ENCODE results near the gene MEIS2. TPM values are rescaled to one million over a fixed set of nuclear protein-coding genes. Genes with fewer than 3 reads are reported as not detected.
A peak's percentile ranks its signal among the peaks of the same experiment; 100 is the strongest.

The MEIS2 gene
- polyA plus RNA-seq, 4 donors: 123 to 164 (median 145) TPM

DNA sequence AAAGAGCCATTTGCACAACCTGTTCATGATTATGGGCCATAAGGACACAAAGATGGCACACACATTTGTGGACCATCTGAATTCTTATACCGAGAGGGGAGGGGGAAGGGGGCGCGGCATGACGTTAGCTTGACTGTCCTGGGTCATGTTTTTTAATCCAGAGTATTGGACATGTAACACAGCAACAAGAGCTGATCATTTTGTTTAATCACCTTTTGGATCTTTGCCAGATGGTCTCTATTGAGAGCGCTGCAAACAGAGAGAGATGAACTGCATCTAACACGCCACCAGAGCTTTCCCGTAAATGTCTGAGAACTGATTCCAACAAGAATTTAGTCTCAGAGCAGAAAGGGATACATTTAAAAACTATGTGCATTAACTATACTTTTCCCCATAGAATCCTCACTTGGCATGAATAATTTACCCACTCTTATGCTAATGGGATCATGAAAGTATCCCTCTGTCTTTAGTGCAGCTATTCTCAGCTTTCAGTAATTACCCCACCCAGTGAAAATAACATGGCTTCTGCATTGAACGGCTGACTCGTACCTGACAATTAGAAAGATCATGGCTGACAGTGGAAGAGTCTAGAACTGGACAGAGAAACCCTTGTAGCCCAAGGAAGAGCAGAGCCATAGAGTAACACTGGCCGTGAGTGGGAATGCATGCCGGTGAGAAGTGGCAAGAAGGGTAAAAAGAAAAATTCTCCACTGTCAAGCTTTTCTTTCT is 22.6 kb downstream of the MEIS2 start:
- DNase-seq (ENCODE audit: low read depth in 4 of 4, low spot score in 3 of 4): no peak

- DNase-seq (ENCODE audit: low read depth in 4 of 4, low spot score in 3 of 4): no peak
Observed at GRCh38 chr15:37076543-37076942, 23.8 kb downstream of the MEIS2 start.

GRCh38 chr15:37075777-37076176 is 24.6 kb downstream of the MEIS2 start:
- no peak for DNase-seq (ENCODE audit: low read depth in 4 of 4, low spot score in 3 of 4)

GRCh38 chr15:37072181-37072580 is 28.2 kb downstream of the MEIS2 start:
- DNase-seq (ENCODE audit: low read depth in 4 of 4, low spot score in 3 of 4): no peak

GRCh38 chr15:37071134-37071533 is 29.2 kb downstream of the MEIS2 start:
- DNase-seq (ENCODE audit: low read depth in 4 of 4, low spot score in 3 of 4): no peak

DNA sequence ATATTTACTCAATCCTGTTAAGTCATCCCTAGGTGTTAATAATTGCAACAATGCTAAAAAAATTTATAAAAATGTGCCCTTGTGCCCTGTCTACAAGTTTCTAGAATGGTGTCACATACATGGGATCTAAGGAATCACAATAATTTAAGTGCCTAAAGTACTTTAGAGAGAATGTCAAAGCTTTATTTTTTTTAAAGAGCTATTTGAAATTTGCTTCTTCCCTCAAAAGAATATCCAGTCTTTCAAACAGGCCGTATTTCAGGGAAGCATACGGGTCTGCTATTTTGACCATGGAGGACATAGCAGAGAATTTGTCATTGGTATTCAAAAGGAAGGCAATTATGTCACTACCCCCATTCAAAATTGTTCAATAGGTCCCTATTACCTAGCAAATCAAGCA is 29.7 kb downstream of the MEIS2 start:
- DNase-seq (ENCODE audit: low read depth in 4 of 4, low spot score in 3 of 4): no peak

- DNase-seq (ENCODE audit: low read depth in 4 of 4, low spot score in 3 of 4): no peak
Observed at GRCh38 chr15:37061996-37062395, 38.4 kb downstream of the MEIS2 start.

- peak in 3 of 4 donors; percentile 47 to 69 (median 53) for DNase-seq (ENCODE audit: low read depth in 4 of 4, low spot score in 3 of 4)
Observed at GRCh38 chr15:37059086-37059485, 41.3 kb downstream of the MEIS2 start.

DNA sequence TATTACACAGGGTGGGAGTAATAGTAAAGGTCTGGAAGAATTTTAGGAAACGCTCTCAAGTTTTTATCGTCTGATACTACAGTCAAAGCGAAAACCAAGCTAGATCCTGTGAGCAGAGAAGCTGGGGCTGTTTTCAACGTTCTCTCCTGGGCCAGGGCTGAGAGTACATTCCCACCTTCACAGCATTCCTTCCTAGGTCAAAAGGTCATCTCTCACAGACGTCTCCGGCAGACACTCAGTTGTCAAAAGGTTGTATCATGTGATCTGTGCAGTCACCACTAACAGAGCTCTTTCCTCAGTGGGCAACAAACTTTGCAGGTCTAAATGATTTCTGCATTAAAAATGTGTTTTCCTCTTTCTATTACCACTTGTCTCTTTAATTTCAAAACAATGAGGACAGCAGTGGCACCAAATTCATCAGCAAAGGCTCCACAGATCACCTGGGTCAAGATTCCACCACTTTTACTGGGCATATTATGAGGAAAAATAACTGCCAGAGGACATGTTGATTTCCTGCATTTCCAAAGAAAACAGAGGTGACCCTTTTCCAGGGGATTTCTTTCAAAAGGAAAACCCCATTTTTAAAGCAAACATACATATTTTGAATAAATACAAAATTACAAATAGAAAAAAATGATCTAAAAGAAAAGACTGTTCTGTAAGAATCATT is 41.9 kb downstream of the MEIS2 start:
- no peak for DNase-seq (ENCODE audit: low read depth in 4 of 4, low spot score in 3 of 4)

DNA sequence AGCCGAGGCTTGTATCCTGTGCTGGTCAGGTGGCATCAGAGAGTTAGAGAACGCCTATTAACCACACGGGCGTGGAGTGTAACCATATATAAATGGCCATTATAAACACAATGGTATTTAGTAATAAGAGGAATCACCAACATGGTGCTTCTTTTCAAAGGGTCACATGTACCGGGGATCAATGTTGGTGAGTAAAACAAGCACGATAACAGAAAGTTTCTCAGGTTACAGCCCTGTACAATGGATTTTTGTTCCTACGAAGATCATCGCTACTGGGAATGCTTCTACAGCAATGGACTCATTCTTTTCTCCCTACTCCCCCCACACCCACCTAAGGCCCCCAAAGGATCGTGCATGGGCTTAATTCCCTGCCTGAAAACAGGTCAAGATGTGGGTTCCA is 42.5 kb downstream of the MEIS2 start:
- no peak for DNase-seq (ENCODE audit: low read depth in 4 of 4, low spot score in 3 of 4)

- DNase-seq (ENCODE audit: low read depth in 4 of 4, low spot score in 3 of 4): no peak
Observed at GRCh38 chr15:37057256-37057655, 43.1 kb downstream of the MEIS2 start.

GRCh38 chr15:37056177-37057121 is 43.9 kb downstream of the MEIS2 start:
- no peak for DNase-seq (ENCODE audit: low read depth in 4 of 4, low spot score in 3 of 4)

GRCh38 chr15:37055481-37055880 is 44.9 kb downstream of the MEIS2 start:
- DNase-seq (ENCODE audit: low read depth in 4 of 4, low spot score in 3 of 4): no peak

GRCh38 chr15:37054336-37054735 is 46.0 kb downstream of the MEIS2 start:
- DNase-seq (ENCODE audit: low read depth in 4 of 4, low spot score in 3 of 4): no peak

GRCh38 chr15:37053166-37053565 is 47.2 kb downstream of the MEIS2 start:
- no peak for DNase-seq (ENCODE audit: low read depth in 4 of 4, low spot score in 3 of 4)

GRCh38 chr15:37050345-37050744 is 50.0 kb downstream of the MEIS2 start:
- no peak for DNase-seq (ENCODE audit: low read depth in 4 of 4, low spot score in 3 of 4)

- no peak for DNase-seq (ENCODE audit: low read depth in 4 of 4, low spot score in 3 of 4)
Observed at GRCh38 chr15:37046876-37047614, 53.3 kb downstream of the MEIS2 start.

GRCh38 chr15:37045859-37046740 is 54.2 kb downstream of the MEIS2 start:
- DNase-seq (ENCODE audit: low read depth in 4 of 4, low spot score in 3 of 4): no peak

DNA sequence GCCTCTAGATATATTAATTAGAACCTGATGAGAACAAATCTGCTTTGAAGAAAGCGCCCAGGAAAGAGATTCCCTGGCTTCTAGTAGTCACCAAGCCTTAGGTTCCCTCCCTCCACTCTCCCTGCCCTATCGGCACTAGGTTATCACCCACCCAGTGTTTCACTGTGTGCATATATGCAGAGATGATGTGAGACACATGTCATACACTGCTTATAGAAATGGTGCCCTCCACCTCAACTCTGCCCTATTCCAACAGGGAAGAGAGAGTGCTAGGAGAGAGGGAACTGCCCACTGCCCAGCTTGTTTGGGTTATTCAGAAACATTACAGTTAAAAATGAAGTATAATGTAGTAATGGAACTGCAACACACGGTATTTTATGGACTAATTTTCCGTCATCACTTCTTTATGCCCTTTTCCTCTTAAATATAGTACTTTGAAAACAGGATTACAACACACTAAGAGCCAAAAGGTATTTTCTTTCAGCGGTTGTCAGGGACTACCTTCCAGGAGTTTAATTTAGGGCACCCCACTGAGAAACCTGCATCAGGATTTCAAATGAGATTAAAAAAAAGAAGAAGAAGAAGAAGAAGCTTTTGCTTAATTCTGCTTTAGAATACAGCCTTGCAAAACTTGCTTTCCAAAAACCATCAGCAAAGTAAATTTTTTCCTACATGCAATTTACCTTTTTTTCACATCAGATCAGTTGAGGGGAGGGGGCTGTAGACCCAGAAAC is 55.3 kb downstream of the MEIS2 start:
- DNase-seq (ENCODE audit: low read depth in 4 of 4, low spot score in 3 of 4): no peak

Data from right renal pelvis (tissue), 4 donors.